Suprapubic skin (tissue), 4 donors: ENCODE results near the gene SLN. TPM values are rescaled to one million over a fixed set of nuclear protein-coding genes. Genes with fewer than 3 reads are reported as not detected.

Source experiments
- DNase-seq, 2 donors: peaks; one replicate each; pipeline ENCODE4 v3.0.0-alpha.2; 2019; ENCODE audit warnings: low spot score in 2 of 2
- H3K27ac ChIP-seq: fragments of 200-600 bp; sonication (generic); one replicate; pipeline ENCODE4 v1.5.1; 2019
- H3K27me3 ChIP-seq: fragments of 200-600 bp; sonication (generic); one replicate; pipeline ENCODE4 v1.5.1; 2019
- H3K36me3 ChIP-seq: fragments of 200-600 bp; sonication (generic); one replicate; pipeline ENCODE4 v1.5.1; 2019
- H3K4me1 ChIP-seq: fragments of 200-600 bp; sonication (generic); one replicate; pipeline ENCODE4 v1.5.1; 2019
- H3K4me3 ChIP-seq: fragments of 200-600 bp; sonication (generic); one replicate; pipeline ENCODE4 v1.5.1; 2019; ENCODE audit warnings: mild to moderate bottlenecking
- H3K9me3 ChIP-seq: fragments of 200-600 bp; sonication (generic); one replicate; pipeline ENCODE4 v1.5.1; 2019
- CTCF ChIP-seq, 2 donors: fragments of 200-600 bp in 1 of 2; fragments of 450-650 bp in 1 of 2; sonication (generic) in 1 of 2; IDR thresholded peaks; one replicate each; pipeline ENCODE4 v1.5.1; 2016 to 2019; ENCODE audit warnings: antibody characterized with exemption in 2 of 2, mild to moderate bottlenecking in 1 of 2, moderate library complexity in 1 of 2
- EP300 ChIP-seq: sonication (generic); formaldehyde crosslinking; IDR thresholded peaks from one replicate; pipeline ENCODE4 v1.6.1; 2017; ENCODE audit warnings: antibody characterized with exemption
- POLR2A ChIP-seq, 2 donors: fragments of 450-650 bp; IDR thresholded peaks; one replicate each; pipeline ENCODE4 v1.6.1; 2017; ENCODE audit warnings: antibody characterized with exemption in 2 of 2, mild to moderate bottlenecking in 2 of 2, moderate library complexity in 2 of 2
- POLR2AphosphoS5 ChIP-seq, 3 donors: sonication (generic); formaldehyde crosslinking; IDR thresholded peaks; one replicate each; pipeline ENCODE4 v1.6.1; 2017; ENCODE audit warnings: antibody characterized with exemption in 3 of 3
- WGBS: methylation state at CpG from one replicate; pipeline ENCODE4 v1.1.5; 2018; 5-methylcytosine and 5-hydroxymethylcytosine counted together
- total RNA-seq, 4 donors: library from RNA; depleted of rRNA; stranded (reverse); fragments of >200 nt; gene quantifications; one replicate each; pipeline ENCODE4 v1.1.0, GENCODE V29; 2016

Gene SLN
- total RNA-seq, 4 donors from 2014 or later = 5.5 to 5.9 TPM; not detected in 2

DNA sequence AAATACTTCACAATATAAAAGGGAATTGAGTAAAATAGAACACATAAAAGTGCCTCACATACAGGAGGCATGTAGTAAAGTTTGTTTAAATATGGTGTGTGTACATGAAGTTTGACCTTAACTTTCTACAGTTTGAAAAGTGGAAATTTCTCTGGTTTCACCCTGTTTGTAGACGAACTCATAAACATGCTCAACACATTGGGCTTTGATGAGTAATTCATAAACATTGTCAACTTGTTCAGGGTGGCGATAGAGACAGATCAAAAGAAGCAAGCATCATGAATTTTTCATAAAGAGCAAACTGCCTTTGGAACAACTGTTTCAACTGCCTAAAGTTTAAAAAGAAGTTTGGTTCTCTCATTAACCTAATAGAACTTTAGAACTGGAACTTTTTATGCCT is 9.1 kb downstream of the SLN start:
- Histone ChIP-seq H3K27me3 (no peaks in the 10 kb centered on the region), H3K27ac (no peak overlapping the region), H3K9me3 (no peaks in the 10 kb centered on the region), H3K36me3 (no peaks in the 10 kb centered on the region), H3K4me1 (peaks cover 4% of the 10 kb centered on the region), H3K4me3 (no peak overlapping the region)
- no peak for DNase-seq
- TF ChIP-seq POLR2AphosphoS5 (IDR thresholded peaks at IDR 0.05) = no peak
- TF ChIP-seq CTCF (IDR thresholded peaks at IDR 0.05) = no peak
- TF ChIP-seq EP300 = no peak
- TF ChIP-seq POLR2A (IDR thresholded peaks at IDR 0.05) = no peak
- 48% methylated on average over 2 of the region's 2 CpGs for WGBS

- 83% methylated on average over 7 of the region's 7 CpGs for WGBS
- no peaks in the 10 kb centered on the region for H3K36me3 ChIP-seq
- H3K27me3 ChIP-seq = no peaks in the 10 kb centered on the region
- H3K27ac ChIP-seq = no peak overlapping the region
- no peak for DNase-seq
- H3K4me3 ChIP-seq = no peak overlapping the region
- no peak for TF ChIP-seq POLR2AphosphoS5 (IDR thresholded peaks at IDR 0.05)
- no peaks in the 10 kb centered on the region for H3K9me3 ChIP-seq
- peaks cover 4% of the 10 kb centered on the region for H3K4me1 ChIP-seq
Measured at GRCh38 chr11:107702109-107702660, 9.7 kb downstream of the SLN start.

GRCh38 chr11:107699371-107700285 is 12.2 kb downstream of the SLN start:
- TF ChIP-seq POLR2A (IDR thresholded peaks at IDR 0.05) = no peak
- no peaks in the 10 kb centered on the region for H3K36me3 ChIP-seq
- no peaks in the 10 kb centered on the region for H3K27me3 ChIP-seq
- no peaks in the 10 kb centered on the region for H3K9me3 ChIP-seq
- no peak for DNase-seq
- H3K4me1 ChIP-seq = peaks cover 4% of the 10 kb centered on the region
- H3K4me3 ChIP-seq = no peak overlapping the region
- 76% methylated on average over 15 of the region's 15 CpGs for WGBS
- no peak overlapping the region for H3K27ac ChIP-seq

DNA sequence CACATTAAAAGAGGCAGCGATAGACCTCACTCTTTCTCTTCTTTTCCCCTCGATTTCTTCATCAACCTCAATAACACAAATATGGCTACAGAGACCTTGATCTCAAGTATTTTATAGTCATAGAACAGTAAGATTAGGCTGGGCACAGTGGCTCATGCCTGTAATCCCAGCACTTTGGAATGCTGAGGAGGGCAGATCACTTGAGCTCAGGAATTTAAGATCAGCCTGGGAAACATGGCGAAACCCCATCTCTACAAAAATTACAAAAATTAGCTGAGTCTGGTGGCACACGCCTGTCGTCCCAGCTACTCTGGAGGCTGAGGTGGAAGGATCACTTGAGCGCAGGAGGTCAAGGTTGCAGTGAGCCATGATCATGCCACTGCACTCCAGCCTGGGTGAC is 14.6 kb downstream of the SLN start:
- H3K36me3 ChIP-seq = no peaks in the 10 kb centered on the region
- no peak for TF ChIP-seq CTCF (IDR thresholded peaks at IDR 0.05)
- H3K4me1 ChIP-seq = no peaks in the 10 kb centered on the region
- H3K4me3 ChIP-seq = no peak overlapping the region
- no peaks in the 10 kb centered on the region for H3K27me3 ChIP-seq
- 88% methylated on average over 6 of the region's 6 CpGs for WGBS
- H3K27ac ChIP-seq = no peak overlapping the region
- no peak for DNase-seq
- no peaks in the 10 kb centered on the region for H3K9me3 ChIP-seq

- H3K9me3 ChIP-seq = no peaks in the 10 kb centered on the region
- no peak for DNase-seq
- H3K27me3 ChIP-seq = no peaks in the 10 kb centered on the region
- H3K4me1 ChIP-seq = no peaks in the 10 kb centered on the region
- no peak overlapping the region for H3K4me3 ChIP-seq
- H3K36me3 ChIP-seq = no peaks in the 10 kb centered on the region
- H3K27ac ChIP-seq = no peak overlapping the region
- TF ChIP-seq POLR2A (IDR thresholded peaks at IDR 0.05) (no peak), CTCF (IDR thresholded peaks at IDR 0.05) (no peak), EP300 (no peak), POLR2AphosphoS5 (IDR thresholded peaks at IDR 0.05) (no peak)
- 22% methylated on average over 1 of the region's 1 CpG for WGBS
Measured at GRCh38 chr11:107696140-107696539, 15.7 kb downstream of the SLN start.

DNA sequence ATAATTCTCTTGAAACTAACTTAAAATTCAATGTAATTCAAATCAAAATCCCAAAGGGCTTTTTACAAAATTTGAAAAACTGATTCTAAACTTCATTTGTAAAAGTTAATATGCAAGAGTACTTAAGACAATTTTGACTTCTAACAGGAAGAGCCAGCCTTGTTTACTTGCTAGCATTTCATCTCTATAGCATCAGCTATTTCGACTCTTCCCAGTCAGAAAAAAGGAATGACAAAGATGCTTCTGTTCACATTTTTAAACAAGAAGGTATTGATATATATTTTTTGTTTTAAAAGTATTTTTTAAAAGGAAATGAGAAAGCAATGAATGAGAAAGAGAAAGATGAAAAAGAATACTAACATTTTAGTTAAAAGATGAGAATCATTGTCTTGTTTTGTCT is 16.4 kb downstream of the SLN start:
- TF ChIP-seq EP300 (no peak), POLR2AphosphoS5 (IDR thresholded peaks at IDR 0.05) (no peak), CTCF (IDR thresholded peaks at IDR 0.05) (no peak), POLR2A (IDR thresholded peaks at IDR 0.05) (no peak)
- H3K27ac ChIP-seq = no peak overlapping the region
- no peaks in the 10 kb centered on the region for H3K27me3 ChIP-seq
- no peak for DNase-seq
- H3K36me3 ChIP-seq = no peaks in the 10 kb centered on the region
- H3K9me3 ChIP-seq = no peaks in the 10 kb centered on the region
- no peak overlapping the region for H3K4me3 ChIP-seq
- WGBS = 72% methylated on average over 1 of the region's 1 CpG
- H3K4me1 ChIP-seq = no peaks in the 10 kb centered on the region
